ENCODE measurements around the gene ACTL8. TPM values are rescaled to one million over a fixed set of nuclear protein-coding genes. Genes with fewer than 3 reads are reported as not detected.

Gene ACTL8
- total RNA-seq, 1 experiment from 2014 or later = 0.69 TPM

DNA sequence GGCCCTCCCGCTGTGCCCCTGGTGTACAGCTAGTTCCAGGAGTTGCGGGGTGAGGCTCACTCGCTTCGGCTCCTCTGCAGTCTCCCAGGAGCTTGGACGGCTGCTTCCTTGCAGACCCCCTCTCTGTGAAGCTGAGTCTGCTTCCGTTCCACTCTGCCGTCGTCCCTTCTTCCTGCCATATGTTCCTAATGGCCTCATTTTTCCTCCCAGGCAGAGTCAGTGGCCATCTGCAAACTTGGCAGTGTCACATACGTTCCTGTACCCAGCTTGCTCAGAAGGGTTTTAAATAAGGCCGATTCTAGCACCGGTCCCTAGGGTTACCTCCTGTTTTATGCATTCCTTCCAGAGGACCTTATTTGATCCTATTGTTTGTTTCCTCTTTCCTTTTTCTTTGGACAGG is 21.3 kb downstream of the ACTL8 start:
- intact Hi-C loops (cut with micrococcal nuclease) = no loop called here
- no peaks in the 10 kb centered on the region for H3K9me3 ChIP-seq (ENCODE audit: control insufficient read depth in 1 of 2, insufficient read depth in 1 of 2, low read depth in 1 of 2, low read length in 2 of 2)
- BruUV-seq (replicated peaks) = no TSS peak
- CTCF ChIA-PET = no interaction called here
- H3K9ac ChIP-seq (ENCODE audit: low read length) = no peak overlapping the region
- no peaks in the 10 kb centered on the region for H3K79me2 ChIP-seq (ENCODE audit: insufficient read depth, low read length)
- H3K36me3 ChIP-seq (ENCODE audit: control insufficient read depth in 1 of 2, insufficient read depth in 2 of 2, low read length in 2 of 2) = no peaks in the 10 kb centered on the region
- no peaks in the 10 kb centered on the region for H4K20me1 ChIP-seq (ENCODE audit: insufficient read depth)
- H3K4me3 ChIP-seq (replicated peaks in 1 of 2; ENCODE audit: low read depth in 1 of 2, low read length in 2 of 2) = no peak overlapping the region
- DNase-seq (ENCODE audit: low read depth, low spot score) = no peak
- TF ChIP-seq SRF (IDR thresholded peaks at IDR 0.05; ENCODE audit: low read depth) = no peak
- no peak for TF ChIP-seq TCF7L2 (IDR thresholded peaks at IDR 0.05; ENCODE audit: borderline replicate concordance, extremely low read depth, insufficient read depth, insufficient read length)
- TF ChIP-seq ZNF274 (IDR thresholded peaks at IDR 0.05; ENCODE audit: low read depth, low read length) = no peak
- TF ChIP-seq EZH2 (IDR thresholded peaks at IDR 0.05) = no peak
- TF ChIP-seq, protein P1, sequence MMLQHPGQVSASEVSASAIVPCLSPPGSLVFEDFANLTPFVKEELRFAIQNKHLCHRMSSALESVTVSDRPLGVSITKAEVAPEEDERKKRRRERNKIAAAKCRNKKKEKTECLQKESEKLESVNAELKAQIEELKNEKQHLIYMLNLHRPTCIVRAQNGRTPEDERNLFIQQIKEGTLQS (IDR thresholded peaks at IDR 0.05) = no peak
- TF ChIP-seq FOSL1 (IDR thresholded peaks at IDR 0.05; ENCODE audit: low read depth) = no peak
- no peak for TF ChIP-seq RAD21 (IDR thresholded peaks at IDR 0.05; ENCODE audit: low read depth)
- no peak for TF ChIP-seq SP1 (IDR thresholded peaks at IDR 0.05; ENCODE audit: low read depth)
- TF ChIP-seq ELF1 (IDR thresholded peaks at IDR 0.05; ENCODE audit: borderline replicate concordance, low read depth) = no peak
- no peak for TF ChIP-seq CBX3 (IDR thresholded peaks at IDR 0.05; ENCODE audit: low read depth)
- no peak overlapping the region for H2AFZ ChIP-seq (ENCODE audit: low read depth, low read length, poor library complexity, severe bottlenecking)
- POLR2A ChIA-PET = no interaction called here
- no peaks in the 10 kb centered on the region for H3K4me1 ChIP-seq (ENCODE audit: control insufficient read depth in 1 of 2, insufficient read depth in 2 of 2, low read length in 2 of 2)
- RAD21 ChIA-PET (ENCODE audit: low non-redundant PET in 1 of 2, low total read pairs in 2 of 2, uncharacterized antibody in 2 of 2, unreplicated experiment in 2 of 2) = no interaction called here
- no peak for ATAC-seq
- H3K9me2 ChIP-seq (ENCODE audit: insufficient read depth) = no peaks in the 10 kb centered on the region
- H3K27ac ChIP-seq (ENCODE audit: low read depth, low read length) = no peak overlapping the region
- no peak overlapping the region for H3K4me2 ChIP-seq (ENCODE audit: low read length)
- no peaks in the 10 kb centered on the region for H3K27me3 ChIP-seq (ENCODE audit: insufficient read depth, low read length)

GRCh38 chr1:17777330-17777729 is 22.2 kb downstream of the ACTL8 start:
- no peak for DNase-seq (ENCODE audit: low read depth, low spot score)
- intact Hi-C loops (cut with micrococcal nuclease) = no loop called here
- ChIA-PET CTCF (interaction anchor here (1.0 kb wide), 1 partner anchor 10 kb away, joined by 3 read pairs; no protein-coding TSS in a partner anchor), POLR2A (no interaction called here), RAD21 (ENCODE audit: low non-redundant PET in 1 of 2, low total read pairs in 2 of 2, uncharacterized antibody in 2 of 2, unreplicated experiment in 2 of 2) (no interaction called here)
- BruUV-seq (replicated peaks) = no TSS peak
- Histone ChIP-seq H3K4me1 (ENCODE audit: control insufficient read depth in 1 of 2, insufficient read depth in 2 of 2, low read length in 2 of 2) (no peaks in the 10 kb centered on the region), H4K20me1 (ENCODE audit: insufficient read depth) (no peaks in the 10 kb centered on the region), H3K9ac (ENCODE audit: low read length) (no peak overlapping the region), H3K27ac (ENCODE audit: low read depth, low read length) (no peak overlapping the region), H3K36me3 (ENCODE audit: control insufficient read depth in 1 of 2, insufficient read depth in 2 of 2, low read length in 2 of 2) (no peaks in the 10 kb centered on the region), H3K9me2 (ENCODE audit: insufficient read depth) (no peaks in the 10 kb centered on the region), H3K4me3 (replicated peaks in 1 of 2; ENCODE audit: low read depth in 1 of 2, low read length in 2 of 2) (no peak overlapping the region), H3K9me3 (ENCODE audit: control insufficient read depth in 1 of 2, insufficient read depth in 1 of 2, low read depth in 1 of 2, low read length in 2 of 2) (no peaks in the 10 kb centered on the region), H3K27me3 (ENCODE audit: insufficient read depth, low read length) (no peaks in the 10 kb centered on the region), H3K79me2 (ENCODE audit: insufficient read depth, low read length) (no peaks in the 10 kb centered on the region), H2AFZ (ENCODE audit: low read depth, low read length, poor library complexity, severe bottlenecking) (no peak overlapping the region), H3K4me2 (ENCODE audit: low read length) (no peak overlapping the region)
- no peak for ATAC-seq
- TF ChIP-seq ELF1 (IDR thresholded peaks at IDR 0.05; ENCODE audit: borderline replicate concordance, low read depth) = no peak
- no peak for TF ChIP-seq CBX3 (IDR thresholded peaks at IDR 0.05; ENCODE audit: low read depth)
- TF ChIP-seq, protein P2, sequence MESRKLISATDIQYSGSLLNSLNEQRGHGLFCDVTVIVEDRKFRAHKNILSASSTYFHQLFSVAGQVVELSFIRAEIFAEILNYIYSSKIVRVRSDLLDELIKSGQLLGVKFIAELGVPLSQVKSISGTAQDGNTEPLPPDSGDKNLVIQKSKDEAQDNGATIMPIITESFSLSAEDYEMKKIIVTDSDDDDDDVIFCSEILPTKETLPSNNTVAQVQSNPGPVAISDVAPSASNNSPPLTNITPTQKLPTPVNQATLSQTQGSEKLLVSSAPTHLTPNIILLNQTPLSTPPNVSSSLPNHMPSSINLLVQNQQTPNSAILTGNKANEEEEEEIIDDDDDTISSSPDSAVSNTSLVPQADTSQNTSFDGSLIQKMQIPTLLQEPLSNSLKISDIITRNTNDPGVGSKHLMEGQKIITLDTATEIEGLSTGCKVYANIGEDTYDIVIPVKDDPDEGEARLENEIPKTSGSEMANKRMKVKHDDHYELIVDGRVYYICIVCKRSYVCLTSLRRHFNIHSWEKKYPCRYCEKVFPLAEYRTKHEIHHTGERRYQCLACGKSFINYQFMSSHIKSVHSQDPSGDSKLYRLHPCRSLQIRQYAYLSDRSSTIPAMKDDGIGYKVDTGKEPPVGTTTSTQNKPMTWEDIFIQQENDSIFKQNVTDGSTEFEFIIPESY (IDR thresholded peaks at IDR 0.05; ENCODE audit: extremely low read depth, insufficient replicate concordance, low read length) = no peak
- no peak for TF ChIP-seq POLR2AphosphoS5 (IDR thresholded peaks at IDR 0.05; ENCODE audit: low read depth, low read length)
- no peak for TF ChIP-seq RAD21 (IDR thresholded peaks at IDR 0.05; ENCODE audit: low read depth)
